MM.1S (cell line): ENCODE measurements around the gene DNAL4.

ENCODE experiments used
- DNase-seq: peaks from one replicate; pipeline ENCODE4 v3.0.0-alpha.2; 2015
- H2AFZ ChIP-seq: fragments of 300-600 bp; sonication (generic); 2 replicates; pipeline ENCODE4 v1.6.0; 2016; ENCODE audit warnings: antibody characterized with exemption, low read length
- H3F3A ChIP-seq: fragments of 300-600 bp; sonication (generic); 2 replicates; pipeline ENCODE4 v1.6.1; 2016; ENCODE audit warnings: mild to moderate bottlenecking, antibody characterized with exemption, low read length, moderate library complexity, mixed read lengths; ENCODE audit not compliant: insufficient read depth
- H3K27ac ChIP-seq: fragments of 300-600 bp; sonication (generic); 2 replicates; pipeline ENCODE4 v1.5.1; 2016; ENCODE audit warnings: mild to moderate bottlenecking, low read length
- H3K27me3 ChIP-seq: fragments of 300-600 bp; sonication (generic); replicated peaks from 2 replicates; pipeline ENCODE4 v1.6.0; 2016; ENCODE audit warnings: low read length; ENCODE audit not compliant: insufficient read depth
- H3K36me3 ChIP-seq: fragments of 300-600 bp; sonication (generic); replicated peaks from 2 replicates; pipeline ENCODE4 v1.6.1; 2016; ENCODE audit warnings: mild to moderate bottlenecking, low read length, mixed read lengths; ENCODE audit not compliant: insufficient read depth
- H3K4me1 ChIP-seq: fragments of 300-600 bp; sonication (generic); 2 replicates; pipeline ENCODE4 v1.6.1; 2016; ENCODE audit warnings: low read length, mixed read lengths
- H3K4me2 ChIP-seq: fragments of 300-600 bp; sonication (generic); 2 replicates; pipeline ENCODE4 v1.6.0; 2016; ENCODE audit warnings: low read depth, low read length
- H3K4me3 ChIP-seq: fragments of 300-600 bp; sonication (generic); 2 replicates; pipeline ENCODE4 v1.5.1; 2016; ENCODE audit warnings: low read length, mixed read lengths
- H3K79me2 ChIP-seq: fragments of 300-600 bp; sonication (generic); 2 replicates; pipeline ENCODE4 v1.6.1; 2016; ENCODE audit warnings: mixed run types, low read length, mixed read lengths
- H3K9ac ChIP-seq: fragments of 300-600 bp; sonication (generic); 2 replicates; pipeline ENCODE4 v1.6.1; 2016; ENCODE audit warnings: low read length, mixed read lengths
- H3K9me2 ChIP-seq: fragments of 300-600 bp; sonication (generic); replicated peaks from 2 replicates; pipeline ENCODE4 v1.6.1; 2016; ENCODE audit warnings: mild to moderate bottlenecking, low read length, mixed read lengths; ENCODE audit not compliant: insufficient read depth
- H3K9me3 ChIP-seq: fragments of 300-600 bp; sonication (generic); replicated peaks from 2 replicates; pipeline ENCODE4 v1.6.1; 2016; ENCODE audit warnings: mild to moderate bottlenecking, low read length, mixed read lengths; ENCODE audit not compliant: insufficient read depth
- H4K20me1 ChIP-seq: fragments of 300-600 bp; sonication (generic); 2 replicates; pipeline ENCODE4 v1.6.1; 2016; ENCODE audit warnings: mild to moderate bottlenecking, low read length, moderate library complexity, mixed read lengths; ENCODE audit not compliant: insufficient read depth
- CTCF ChIP-seq: fragments of 300-600 bp; sonication (generic); IDR thresholded peaks from 2 replicates; pipeline ENCODE4 v1.5.1; 2016; ENCODE audit warnings: antibody characterized with exemption, low read length, mixed read lengths
- EZH2 ChIP-seq: fragments of 300-600 bp; sonication (generic); optimal IDR thresholded peaks from 2 replicates; pipeline ENCODE3; 2017; ENCODE audit warnings: low read depth, mild to moderate bottlenecking, antibody characterized with exemption, low read length, mixed read lengths
- EZH2phosphoT487 ChIP-seq: fragments of 300-600 bp; sonication (generic); IDR thresholded peaks from 2 replicates; pipeline ENCODE4 v1.6.1; 2018; ENCODE audit warnings: antibody characterized with exemption, low read length

DNAL4 gene

DNA sequence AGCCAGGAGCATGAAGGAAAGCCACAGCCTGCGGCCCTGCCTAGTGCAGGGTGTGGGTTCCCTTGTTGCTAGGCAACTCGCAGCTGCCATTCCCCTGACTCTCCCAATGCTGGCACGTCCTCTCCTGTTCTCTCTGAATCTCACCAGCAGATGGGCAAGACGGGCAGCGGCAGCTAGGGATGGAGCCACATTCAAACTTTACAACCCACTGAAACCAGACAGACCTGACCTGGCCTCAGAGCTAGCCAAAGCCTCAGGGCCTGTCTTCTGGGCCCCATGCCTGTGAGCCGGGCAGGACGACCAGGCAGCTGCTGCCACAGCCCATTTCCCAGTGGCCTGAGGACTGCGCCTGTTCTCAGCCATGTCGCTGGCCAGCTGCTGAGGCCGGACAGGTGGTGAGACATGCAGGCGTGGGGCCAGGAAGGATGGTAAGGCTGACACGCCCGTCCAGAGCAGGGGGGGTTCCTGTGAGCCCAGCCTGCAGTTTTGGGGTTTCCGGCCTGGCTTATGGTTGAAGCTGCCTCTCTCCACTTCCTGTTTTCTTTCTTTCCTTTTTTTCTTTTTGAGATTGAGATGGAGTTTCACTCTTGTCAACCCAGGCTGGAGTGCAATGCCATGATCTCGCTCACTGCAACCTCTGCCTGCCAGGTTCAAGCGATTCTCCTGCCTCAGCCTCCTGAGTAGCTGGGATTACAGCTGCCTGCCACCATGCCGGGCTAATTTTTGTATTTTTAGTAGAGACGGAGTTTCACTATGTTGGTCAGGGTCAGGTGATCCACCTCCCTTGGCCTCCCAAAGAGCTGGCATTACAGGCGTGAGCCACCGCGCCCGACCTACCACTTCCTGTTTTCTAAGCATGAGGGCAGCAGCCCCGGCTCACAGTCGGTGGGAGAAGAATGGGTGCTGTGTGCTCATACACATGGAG, 42.3 kb downstream of the DNAL4 start:
- Histone ChIP-seq H3K9me3 (no peaks in the 10 kb centered on the region), H3K4me2 (peak overlapping the region; percentile 90), H3K27me3 (no peaks in the 10 kb centered on the region), H4K20me1 (no peaks in the 10 kb centered on the region), H3K9ac (peak overlapping the region; percentile 59), H3K79me2 (peaks cover 72% of the 10 kb centered on the region), H3K27ac (peak overlapping the region; percentile 98), H3K36me3 (peaks cover 22% of the 10 kb centered on the region), H3F3A (peaks cover 45% of the 10 kb centered on the region), H3K9me2 (no peaks in the 10 kb centered on the region), H3K4me1 (peaks cover 45% of the 10 kb centered on the region), H3K4me3 (peak overlapping the region; percentile 49), H2AFZ (no peak overlapping the region)
- peak; percentile 92 for DNase-seq
- TF ChIP-seq EZH2 (no peak), EZH2phosphoT487 (no peak), CTCF (no peak)

GRCh38 chr22:38751066-38751421, 42.9 kb downstream of the DNAL4 start:
- Histone ChIP-seq H3K9ac (peak overlapping the region; percentile 59), H3K79me2 (peaks cover 71% of the 10 kb centered on the region), H3K27me3 (no peaks in the 10 kb centered on the region), H2AFZ (no peak overlapping the region), H3F3A (peaks cover 45% of the 10 kb centered on the region), H3K4me3 (peak overlapping the region; percentile 49), H3K9me2 (no peaks in the 10 kb centered on the region), H3K4me1 (peaks cover 43% of the 10 kb centered on the region), H3K36me3 (peaks cover 22% of the 10 kb centered on the region), H3K27ac (peak overlapping the region; percentile 98), H3K4me2 (peak overlapping the region; percentile 90), H3K9me3 (no peaks in the 10 kb centered on the region), H4K20me1 (no peaks in the 10 kb centered on the region)
- no peak for DNase-seq
- TF ChIP-seq EZH2, result no peak
- TF ChIP-seq CTCF, result no peak
- TF ChIP-seq EZH2phosphoT487, result no peak

- Histone ChIP-seq H3K79me2 (peaks cover 75% of the 10 kb centered on the region), H4K20me1 (no peaks in the 10 kb centered on the region), H3K27ac (peak overlapping the region; percentile 98), H3K27me3 (no peaks in the 10 kb centered on the region), H3K9ac (peak overlapping the region; percentile 59), H3K9me2 (no peaks in the 10 kb centered on the region), H3K4me3 (peak overlapping the region; percentile 49), H3K9me3 (no peaks in the 10 kb centered on the region), H3K36me3 (peaks cover 24% of the 10 kb centered on the region), H3K4me1 (peaks cover 43% of the 10 kb centered on the region), H2AFZ (no peak overlapping the region), H3K4me2 (peak overlapping the region; percentile 90), H3F3A (peaks cover 45% of the 10 kb centered on the region)
- TF ChIP-seq EZH2phosphoT487, result no peak
- TF ChIP-seq CTCF, result no peak
- TF ChIP-seq EZH2, result no peak
- no peak for DNase-seq
Observed at GRCh38 chr22:38750638-38751037, 43.3 kb downstream of the DNAL4 start.
